Measurements from ENCODE around the gene MED15.

MED15 gene

GRCh38 chr22:20586403-20586745, 79.0 kb downstream of the MED15 start:
- H3K9ac ChIP-seq: no peak overlapping the region
- H3K79me2 ChIP-seq: no peaks in the 10 kb centered on the region
- no peak overlapping the region for H3K4me3 ChIP-seq (ENCODE audit: low read depth, low read length)
- no peak overlapping the region for H2AFZ ChIP-seq
- H3K4me1 ChIP-seq: no peaks in the 10 kb centered on the region
- H3K36me3 ChIP-seq (ENCODE audit: control insufficient read depth, insufficient read depth, low read length): no peaks in the 10 kb centered on the region
- H3K27ac ChIP-seq: no peak overlapping the region
- no peaks in the 10 kb centered on the region for H3K27me3 ChIP-seq (ENCODE audit: control insufficient read depth, insufficient read depth, low read length)
- no peak overlapping the region for H3K4me2 ChIP-seq (ENCODE audit: low read length)
- TF ChIP-seq CTCF (IDR thresholded peaks at IDR 0.05): no peak
- H3K9me3 ChIP-seq (ENCODE audit: control insufficient read depth, low read length): no peaks in the 10 kb centered on the region

- H3K36me3 ChIP-seq (ENCODE audit: control insufficient read depth, insufficient read depth, low read length): no peaks in the 10 kb centered on the region
- H3K27me3 ChIP-seq (ENCODE audit: control insufficient read depth, insufficient read depth, low read length): no peaks in the 10 kb centered on the region
- H2AFZ ChIP-seq: no peak overlapping the region
- H3K27ac ChIP-seq: no peak overlapping the region
- H3K79me2 ChIP-seq: no peaks in the 10 kb centered on the region
- H3K4me2 ChIP-seq (ENCODE audit: low read length): no peak overlapping the region
- H3K9me3 ChIP-seq (ENCODE audit: control insufficient read depth, low read length): no peaks in the 10 kb centered on the region
- no peaks in the 10 kb centered on the region for H3K4me1 ChIP-seq
- H3K4me3 ChIP-seq (ENCODE audit: low read depth, low read length): no peak overlapping the region
- no peak for TF ChIP-seq CTCF (IDR thresholded peaks at IDR 0.05)
- H3K9ac ChIP-seq: no peak overlapping the region
Observed at GRCh38 chr22:20587206-20587958, 80.0 kb downstream of the MED15 start.

GRCh38 chr22:20588092-20588842, 80.9 kb downstream of the MED15 start:
- Histone ChIP-seq H3K79me2 (no peaks in the 10 kb centered on the region), H2AFZ (no peak overlapping the region), H3K4me2 (ENCODE audit: low read length) (no peak overlapping the region), H3K4me1 (no peaks in the 10 kb centered on the region), H3K9ac (no peak overlapping the region), H3K9me3 (ENCODE audit: control insufficient read depth, low read length) (no peaks in the 10 kb centered on the region), H3K4me3 (ENCODE audit: low read depth, low read length) (no peak overlapping the region), H3K36me3 (ENCODE audit: control insufficient read depth, insufficient read depth, low read length) (no peaks in the 10 kb centered on the region), H3K27ac (no peak overlapping the region), H3K27me3 (ENCODE audit: control insufficient read depth, insufficient read depth, low read length) (no peaks in the 10 kb centered on the region)
- TF ChIP-seq CTCF (IDR thresholded peaks at IDR 0.05): no peak

DNA sequence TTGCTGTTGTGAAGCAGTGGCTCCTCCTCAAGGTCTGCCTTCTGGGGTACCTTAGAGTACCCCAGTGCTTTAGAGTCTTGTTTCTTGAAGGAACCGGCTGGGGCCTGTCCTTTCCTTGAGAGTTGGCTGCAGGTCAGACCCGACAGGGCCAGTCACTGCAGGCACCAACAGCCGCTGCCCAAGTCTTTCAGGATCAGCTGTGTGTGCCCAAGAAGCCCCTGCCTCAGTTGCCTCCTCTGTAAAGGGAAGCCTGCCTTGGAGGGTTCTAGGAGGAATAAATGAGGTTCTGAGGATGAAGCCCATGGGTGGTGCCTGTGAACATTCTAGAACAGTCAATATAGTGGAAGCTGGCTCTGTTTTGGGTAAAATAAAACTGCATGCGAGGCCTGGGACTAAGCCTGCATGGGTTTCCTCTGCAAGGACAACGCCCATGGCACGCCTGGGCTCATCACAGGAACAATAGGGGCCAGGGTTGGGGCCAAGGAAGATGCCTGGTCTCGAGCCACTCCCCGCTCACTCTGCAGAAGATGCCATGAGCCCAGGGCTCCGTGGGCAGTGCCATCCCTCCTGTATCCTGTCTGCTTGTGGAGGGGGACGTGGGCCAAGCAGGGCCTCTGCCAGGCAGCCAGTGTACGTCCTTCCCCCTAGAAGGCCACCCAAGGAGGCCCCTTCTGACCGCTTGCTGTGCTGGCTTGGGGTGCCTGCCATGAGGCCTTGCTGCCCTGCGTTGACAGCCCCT, 81.6 kb downstream of the MED15 start:
- Histone ChIP-seq H3K27ac (no peak overlapping the region), H3K79me2 (no peaks in the 10 kb centered on the region), H3K4me2 (ENCODE audit: low read length) (no peak overlapping the region), H3K9ac (no peak overlapping the region), H3K36me3 (ENCODE audit: control insufficient read depth, insufficient read depth, low read length) (no peaks in the 10 kb centered on the region), H3K27me3 (ENCODE audit: control insufficient read depth, insufficient read depth, low read length) (no peaks in the 10 kb centered on the region), H3K4me1 (no peaks in the 10 kb centered on the region), H3K4me3 (ENCODE audit: low read depth, low read length) (no peak overlapping the region), H3K9me3 (ENCODE audit: control insufficient read depth, low read length) (no peaks in the 10 kb centered on the region), H2AFZ (no peak overlapping the region)
- TF ChIP-seq CTCF (IDR thresholded peaks at IDR 0.05): no peak
